Stomach (tissue), 9 donors: ENCODE measurements around the gene RPS6KA2. TPM values are rescaled to one million over a fixed set of nuclear protein-coding genes. Genes with fewer than 3 reads are reported as not detected.
A peak's percentile ranks its signal among the peaks of the same experiment; 100 is the strongest.
"Not testable (repeated sequence)": the region's sequence is repeated elsewhere in the genome, so short reads cannot be mapped to it uniquely, and the experiment has no call there.

Source experiments
- DNase-seq, 2 donors: peaks; one replicate each; pipeline versions ENCODE4 v3.0.0 to v3.0.0-alpha.2; 2013 to 2019
- H3K27ac ChIP-seq, 5 donors: fragments of 200-600 bp in 4 of 5; sonication (generic) in 4 of 5; one replicate each; pipeline ENCODE4 v1.5.1; 2013 to 2019; ENCODE audit warnings: mild to moderate bottlenecking in 1 of 5, moderate library complexity in 1 of 5
- H3K27me3 ChIP-seq, 3 donors: fragments of 200-600 bp; sonication (generic); one replicate each; pipeline ENCODE4 v1.5.1; 2017 to 2019; ENCODE audit warnings: mixed run types in 1 of 3
- H3K36me3 ChIP-seq, 4 donors: fragments of 200-600 bp; sonication (generic); 1 replicate in 3 of 4; 2 replicates in 1 of 4; pipeline ENCODE4 v1.5.1; 2016 to 2019
- H3K4me1 ChIP-seq, 4 donors: fragments of 200-600 bp; sonication (generic); one replicate each; pipeline ENCODE4 v1.5.1; 2016 to 2019
- H3K4me3 ChIP-seq, 4 donors: fragments of 200-600 bp; sonication (generic) in 3 of 4; one replicate each; pipeline ENCODE4 v1.5.1; 2016 to 2019; ENCODE audit warnings: mild to moderate bottlenecking in 1 of 4
- H3K9me3 ChIP-seq, 4 donors: fragments of 200-600 bp; sonication (generic); one replicate each; pipeline ENCODE4 v1.5.1; 2016 to 2019
- CTCF ChIP-seq, 7 experiments: fragments of 450-650 bp in 4 of 7; fragments of 200-600 bp in 3 of 7; sonication (generic) in 3 of 7; IDR thresholded peaks; one replicate each; pipeline ENCODE4 v1.5.1; 2016 to 2019; ENCODE audit warnings: antibody characterized with exemption in 7 of 7, control low read depth in 2 of 7, mild to moderate bottlenecking in 1 of 7
- EP300 ChIP-seq: sonication (generic); formaldehyde crosslinking; IDR thresholded peaks from one replicate; pipeline ENCODE4 v1.6.1; 2017; ENCODE audit warnings: antibody characterized with exemption
- POLR2A ChIP-seq, 4 donors: fragments of 450-650 bp; IDR thresholded peaks; one replicate each; pipeline ENCODE4 v1.6.1; 2016; ENCODE audit warnings: antibody characterized with exemption in 4 of 4, control low read depth in 2 of 4, mild to moderate bottlenecking in 1 of 4, moderate library complexity in 1 of 4
- POLR2AphosphoS5 ChIP-seq, 3 donors: sonication (generic); formaldehyde crosslinking; IDR thresholded peaks; one replicate each; pipeline ENCODE4 v1.6.1; 2016; ENCODE audit warnings: antibody characterized with exemption in 3 of 3
- WGBS, 5 donors: extraction: QIAGEN DNeasy Blood & Tissue Kit in 3 of 5; methylation state at CpG; one replicate each; pipeline versions ENCODE4 v1.1.5 to v1.1.7; 2013 to 2018; 5-methylcytosine and 5-hydroxymethylcytosine counted together
- intact Hi-C: fragments of 100-400 bp; cut with DNase I; formaldehyde crosslinking; loops from one replicate; pipeline ENCODE4 v1.15.1; 2023; ENCODE audit warnings: low total_unique reads
- polyA plus RNA-seq, 3 donors: library from polyadenylated mRNA; stranded (reverse); fragments of 200-250 nt; gene quantifications; one replicate each; pipeline ENCODE4 v1.2.3, GENCODE V29; 2013
- total RNA-seq, 5 donors: library from RNA; depleted of rRNA; stranded (reverse); fragments of >200 nt; gene quantifications; one replicate each; pipeline versions ENCODE4 v1.1.0 to v1.2.3, GENCODE V29; 2014 to 2016
- donor health status: healthy with polysubstance abuse.
- donor health status: Bipolar disorder and iron deficiency.
- donor health status: healthy.

RPS6KA2 gene
- total and polyA plus RNA-seq, 8 donors, result 10.9 to 150 (median 68.0) TPM

- no peaks in the 10 kb centered on the region for H3K27me3 ChIP-seq
- H3K4me3 ChIP-seq, result no peak overlapping the region
- no peak for DNase-seq
- H3K4me1 ChIP-seq, result peaks cover 0 to 17% (median 11%) of the 10 kb centered on the region in 4 donors
- H3K36me3 ChIP-seq, result no peaks in the 10 kb centered on the region
- H3K27ac ChIP-seq, result no peak overlapping the region
- no peak for TF ChIP-seq POLR2A (IDR thresholded peaks at IDR 0.05)
- no peak for TF ChIP-seq POLR2AphosphoS5 (IDR thresholded peaks at IDR 0.05)
- no peak for TF ChIP-seq EP300
- TF ChIP-seq CTCF (IDR thresholded peaks at IDR 0.05), result no peak
- no peaks in the 10 kb centered on the region for H3K9me3 ChIP-seq
- intact Hi-C loops, result no loop called here
- 89 to 94% (median 92%) methylated on average over 17 to 20 of the region's 20 CpGs for WGBS, 5 donors
Measured at GRCh38 chr6:166635013-166635970, 8.2 kb upstream of the RPS6KA2 start.

- WGBS, 5 donors, result 90 to 97% (median 94%) methylated on average over 4 of the region's 4 CpGs
- intact Hi-C loops, H3K27me3 ChIP-seq, H3K27ac ChIP-seq, H3K36me3 ChIP-seq, DNase-seq, H3K9me3 ChIP-seq, H3K4me3 ChIP-seq: not testable (repeated sequence)
- H3K4me1 ChIP-seq, result peaks cover 0 to 13% (median 9%) of the 10 kb centered on the region in 4 donors
Measured at GRCh38 chr6:166634581-166634980, 7.5 kb upstream of the RPS6KA2 start.

GRCh38 chr6:166633732-166634535 lies 6.9 kb upstream of the RPS6KA2 start:
- no peaks in the 10 kb centered on the region for H3K9me3 ChIP-seq
- no peaks in the 10 kb centered on the region for H3K36me3 ChIP-seq
- WGBS, 5 donors, result 74 to 83% (median 78%) methylated on average over 26 of the region's 26 CpGs
- H3K4me1 ChIP-seq, result peaks cover under 1 to 16% (median 11%) of the 10 kb centered on the region in 4 donors
- peak in 1 of 2 donors; percentile 44 for DNase-seq
- peak in 1 of 3 donors; percentile 50 for TF ChIP-seq POLR2AphosphoS5 (IDR thresholded peaks at IDR 0.05)
- no peak for TF ChIP-seq EP300
- no peaks in the 10 kb centered on the region for H3K27me3 ChIP-seq
- peak overlapping the region in 1 of 5 donors; percentile 17 for H3K27ac ChIP-seq
- intact Hi-C loops, result no loop called here
- H3K4me3 ChIP-seq, result no peak overlapping the region

DNA sequence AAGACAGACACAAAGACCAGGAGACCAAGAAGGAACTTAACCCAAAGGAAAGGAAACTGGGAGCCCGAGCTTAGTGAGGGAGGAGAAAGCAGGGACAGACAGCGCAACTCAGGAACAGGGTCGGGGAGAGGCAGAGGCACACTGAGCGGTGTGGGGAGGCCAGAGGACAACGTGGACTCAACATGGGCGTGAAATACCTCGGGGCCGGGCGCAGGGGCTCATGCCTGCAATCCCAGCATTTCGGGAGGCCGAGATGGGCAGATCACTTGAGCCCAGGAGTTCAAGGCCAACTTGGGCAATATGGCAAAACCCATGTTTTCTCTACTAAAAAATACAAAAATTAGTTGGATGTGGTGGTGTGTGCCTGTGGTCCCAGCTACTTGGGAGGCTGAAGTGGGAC lies 5.7 kb upstream of the RPS6KA2 start:
- Histone ChIP-seq H3K36me3 (no peaks in the 10 kb centered on the region), H3K9me3 (no peaks in the 10 kb centered on the region), H3K27me3 (no peaks in the 10 kb centered on the region), H3K27ac (no peak overlapping the region), H3K4me3 (no peak overlapping the region), H3K4me1 (peaks cover 4 to 27% (median 22%) of the 10 kb centered on the region in 4 donors)
- 93 to 95% (median 94%) methylated on average over 11 of the region's 11 CpGs for WGBS, 5 donors
- TF ChIP-seq EP300, result no peak
- TF ChIP-seq CTCF (IDR thresholded peaks at IDR 0.05), result no peak
- TF ChIP-seq POLR2A (IDR thresholded peaks at IDR 0.05), result no peak
- no peak for TF ChIP-seq POLR2AphosphoS5 (IDR thresholded peaks at IDR 0.05)
- DNase-seq, result no peak
- intact Hi-C loops, result no loop called here

DNA sequence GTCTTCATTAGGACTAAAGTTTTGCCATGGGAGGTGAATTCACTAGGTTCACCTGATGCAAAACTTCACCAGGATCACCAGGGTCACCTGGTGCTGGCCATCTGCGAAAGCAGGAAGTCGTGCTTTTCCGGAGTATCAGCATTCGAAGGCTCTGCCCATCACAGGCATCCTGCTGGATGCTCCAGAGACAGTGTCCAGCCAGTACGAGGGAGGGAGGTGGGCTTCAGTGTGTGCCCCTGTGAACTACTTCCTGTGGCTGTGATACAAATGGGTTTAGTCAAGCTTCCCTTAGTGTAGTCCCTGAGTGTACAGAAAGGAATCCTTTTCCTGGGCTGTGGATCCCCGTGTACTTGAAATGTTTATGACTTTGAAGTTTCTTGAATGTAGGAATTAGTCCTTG lies 3.4 kb upstream of the RPS6KA2 start:
- Histone ChIP-seq H3K27ac (no peak overlapping the region), H3K9me3 (no peaks in the 10 kb centered on the region), H3K4me3 (no peak overlapping the region), H3K4me1 (peaks cover 9 to 25% (median 22%) of the 10 kb centered on the region in 4 donors), H3K27me3 (no peaks in the 10 kb centered on the region), H3K36me3 (no peaks in the 10 kb centered on the region)
- no peak for DNase-seq
- TF ChIP-seq CTCF (IDR thresholded peaks at IDR 0.05), result no peak
- no peak for TF ChIP-seq EP300
- no peak for TF ChIP-seq POLR2AphosphoS5 (IDR thresholded peaks at IDR 0.05)
- TF ChIP-seq POLR2A (IDR thresholded peaks at IDR 0.05), result no peak
- intact Hi-C loops, result no loop called here
- 71 to 84% (median 81%) methylated on average over 6 of the region's 6 CpGs for WGBS, 5 donors
